HG02798 (cell line): ENCODE measurements around the gene DPYD.

Experiments
- ATAC-seq: cut with Tn5 transposase; IDR thresholded peaks from one replicate; pipeline ENCODE4 v1.9.1; 2021; ENCODE audit warnings: mild to moderate bottlenecking; ENCODE audit not compliant: unreplicated experiment, poor library complexity

Gene DPYD

DNA sequence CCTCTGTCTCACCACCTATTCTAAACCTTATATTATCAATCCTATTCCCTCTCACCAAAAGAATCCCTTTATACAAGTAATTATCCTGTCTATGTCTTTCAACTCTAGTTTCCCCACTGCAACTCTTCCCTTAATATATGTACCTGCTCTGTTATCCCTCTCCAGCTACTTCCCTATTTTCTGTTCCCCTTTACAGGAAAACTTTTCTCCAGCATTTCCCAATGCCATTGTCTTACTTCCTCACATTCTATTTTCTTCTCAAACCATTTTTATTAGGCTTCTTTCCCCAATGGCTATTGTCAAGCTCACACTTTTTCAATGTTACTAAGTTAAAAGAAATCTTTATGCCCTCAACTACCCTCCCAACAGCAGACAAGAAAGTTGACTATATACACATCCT lies 11.6 kb downstream of the DPYD start:
- no peak for ATAC-seq

DNA sequence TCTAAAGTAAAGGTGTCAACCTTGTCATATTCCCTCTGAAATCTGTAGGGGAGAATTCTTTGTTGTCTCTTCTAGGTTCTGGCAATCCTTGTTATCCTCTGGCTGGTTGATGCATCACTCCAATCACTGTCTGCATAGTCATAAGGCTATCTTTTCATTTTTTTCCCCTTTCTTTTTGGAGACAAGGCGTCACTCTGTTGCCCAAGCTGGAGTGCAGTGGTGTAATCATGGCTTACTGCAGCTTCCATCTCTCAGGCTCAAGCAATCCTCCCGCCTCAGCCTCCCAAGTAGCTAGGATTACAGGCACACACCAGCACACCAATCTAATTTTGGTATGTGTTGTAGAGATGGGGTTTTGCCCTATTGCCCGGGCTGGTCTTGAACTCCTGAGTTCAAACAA lies 12.9 kb downstream of the DPYD start:
- ATAC-seq, result no peak

DNA sequence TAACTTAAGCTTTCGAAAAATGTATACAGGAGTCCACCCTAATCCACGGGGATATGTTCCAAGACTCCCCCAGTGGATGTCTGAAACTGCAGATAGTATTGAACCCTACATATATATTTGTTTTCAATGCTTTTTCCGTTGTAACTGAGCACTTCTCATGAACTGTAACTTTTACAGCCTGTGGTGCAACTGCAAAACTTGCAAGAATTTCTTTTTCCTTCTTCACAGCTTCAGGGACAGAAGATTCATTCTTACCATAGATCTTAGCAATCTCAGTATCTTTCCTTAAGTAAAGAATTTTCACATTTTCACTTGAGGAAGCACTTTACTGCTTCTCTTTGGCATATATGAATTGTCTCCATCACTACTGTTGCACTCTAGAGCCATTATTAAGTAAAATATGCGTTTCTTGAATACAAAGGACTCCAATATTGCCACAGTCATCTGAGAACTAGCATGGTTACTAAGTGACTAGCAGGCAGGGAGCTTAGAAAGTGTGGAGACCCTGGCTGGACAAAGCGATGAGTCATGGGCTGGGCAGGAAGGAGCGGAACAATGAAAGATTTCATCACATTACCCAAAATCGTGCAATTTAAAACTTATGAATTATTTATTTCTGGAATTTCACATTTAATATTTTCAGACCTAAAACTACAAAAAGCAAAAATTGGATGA lies 14.1 kb downstream of the DPYD start:
- no peak for ATAC-seq

DNA sequence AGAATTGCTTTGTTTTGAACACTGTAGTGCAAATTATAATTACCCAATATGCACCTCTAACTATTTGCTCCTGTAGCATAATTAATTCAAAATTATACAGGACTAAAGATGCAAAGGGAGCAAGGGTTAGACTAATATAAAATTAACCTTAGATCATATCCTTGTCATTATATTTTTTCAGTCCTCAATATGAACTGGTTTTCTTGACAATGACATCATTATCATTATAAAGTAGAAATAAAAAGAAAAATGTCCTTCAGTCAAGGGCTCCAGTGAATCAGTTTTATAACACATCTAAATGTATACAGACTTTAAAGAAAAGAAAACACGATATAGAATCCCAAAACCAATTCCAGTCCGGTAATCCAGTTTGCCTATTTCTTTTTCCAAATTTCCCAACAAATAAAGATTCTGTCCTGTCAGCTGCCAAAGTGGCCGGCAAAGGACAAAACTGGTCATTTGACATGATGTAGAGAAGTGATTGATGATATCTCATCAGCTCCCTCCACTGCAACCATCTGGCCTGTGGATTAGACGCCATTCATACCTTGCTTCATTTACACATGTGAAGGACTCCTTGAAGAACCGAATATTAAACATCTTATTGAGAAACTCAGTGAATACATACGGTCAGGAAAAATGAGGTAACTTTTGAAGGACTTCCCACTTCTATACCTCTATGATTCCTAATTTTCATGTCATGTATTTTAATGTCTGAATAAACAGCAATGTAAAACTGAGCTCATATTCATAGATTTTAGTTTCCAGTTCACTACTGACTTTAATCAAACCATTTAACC lies 15.5 kb downstream of the DPYD start:
- ATAC-seq, result no peak

DNA sequence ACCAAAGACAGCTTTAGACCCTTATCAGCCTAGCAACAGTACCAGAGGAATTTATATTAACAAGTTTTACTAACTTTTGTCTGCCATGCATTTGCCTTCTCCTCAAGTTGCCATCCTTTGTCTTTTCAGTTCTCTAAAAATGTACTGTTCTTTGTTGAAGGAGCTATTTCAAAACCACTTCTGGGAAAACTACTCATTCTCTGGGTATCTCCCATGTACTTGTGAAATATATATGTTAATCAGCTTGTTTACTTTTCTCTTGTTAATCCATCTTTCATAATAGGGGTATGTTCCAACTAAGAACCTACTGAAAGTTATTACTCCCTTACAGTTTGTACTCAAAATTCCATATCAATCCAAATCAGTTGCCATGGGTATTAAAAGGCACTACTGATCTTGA lies 16.3 kb downstream of the DPYD start:
- no peak for ATAC-seq

DNA sequence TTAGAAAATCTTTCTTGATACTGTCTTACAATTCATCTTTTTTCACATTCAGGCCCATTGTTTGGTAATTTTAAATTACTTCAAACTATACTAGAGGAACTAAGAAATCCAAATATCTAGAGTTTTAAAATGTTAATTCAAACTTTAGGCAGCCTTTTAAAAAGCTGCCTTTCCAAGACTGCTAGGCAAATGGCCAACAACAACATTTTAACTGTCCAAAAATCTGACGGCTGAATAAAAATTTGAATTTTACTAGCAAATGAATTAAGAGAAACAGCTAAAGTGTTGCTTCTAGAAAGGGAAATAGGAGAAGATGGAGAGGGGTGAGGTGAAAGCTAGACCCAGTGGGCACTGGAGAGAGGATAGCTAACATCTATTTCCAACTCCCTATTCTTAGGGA lies 17.2 kb downstream of the DPYD start:
- ATAC-seq, result no peak

DNA sequence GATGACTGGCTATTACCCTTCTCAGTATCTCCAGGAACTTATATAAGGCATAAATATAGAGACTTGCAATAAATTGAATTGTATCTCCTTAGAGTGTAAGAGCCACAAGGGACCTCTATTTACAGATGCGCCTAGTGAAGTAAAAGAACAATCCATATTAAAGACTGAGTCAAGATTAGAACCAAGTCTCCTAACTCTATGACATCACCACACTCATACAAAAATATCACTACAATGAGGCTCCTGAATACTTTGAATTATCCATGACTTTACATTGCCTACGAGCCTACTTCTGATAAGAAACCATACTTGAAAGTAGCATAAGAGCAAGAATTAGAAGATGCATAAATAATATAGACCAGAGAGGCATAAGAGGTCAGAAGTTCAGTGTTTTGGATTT lies 18.8 kb downstream of the DPYD start:
- no peak for ATAC-seq

DNA sequence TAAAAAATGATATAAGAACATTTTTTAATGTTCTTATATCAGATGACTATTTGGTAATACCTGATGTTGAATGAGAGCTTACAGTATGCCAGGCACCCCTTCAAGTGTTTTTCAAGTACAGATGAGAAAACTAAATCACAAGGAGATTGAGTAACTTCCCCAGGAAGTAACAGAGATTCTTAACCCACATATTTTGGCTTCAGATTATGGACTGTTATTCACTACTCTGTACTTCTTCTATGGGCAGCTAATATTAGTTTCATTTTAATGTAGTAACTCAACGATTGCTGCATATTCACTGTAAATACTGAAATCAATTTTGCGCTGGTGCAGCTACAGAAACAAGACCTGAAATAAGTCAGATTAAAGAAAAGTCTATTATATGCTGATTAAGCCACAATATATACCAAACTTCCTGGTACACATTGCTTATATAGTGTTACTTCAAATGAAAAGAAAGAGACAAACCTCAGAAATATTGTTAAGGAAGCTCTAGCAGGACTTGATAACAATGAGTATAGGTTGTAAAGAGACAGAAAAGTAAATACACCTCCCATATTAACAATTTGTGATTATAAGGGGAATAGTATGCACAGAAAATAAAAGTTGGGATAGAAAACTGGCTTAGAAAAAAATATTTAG lies 19.7 kb downstream of the DPYD start:
- no peak for ATAC-seq

DNA sequence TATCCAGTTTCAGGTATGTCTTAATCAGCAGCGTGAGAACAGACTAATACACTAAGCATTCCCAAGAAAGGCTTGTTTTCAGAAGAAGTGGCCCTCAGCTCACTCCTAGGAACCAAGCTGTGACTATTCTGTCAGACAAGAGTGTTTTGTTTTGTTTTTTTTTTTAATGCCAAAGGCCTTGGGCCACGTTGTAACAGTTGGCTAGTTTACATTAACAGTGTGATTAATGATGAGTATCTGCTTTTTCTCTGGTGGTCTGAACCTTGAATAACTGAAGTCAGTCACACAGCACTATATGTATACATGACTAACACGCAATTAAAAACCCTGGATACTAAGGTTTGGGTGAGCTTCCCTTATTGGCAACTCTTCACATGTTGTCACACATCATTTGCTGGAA lies 21.9 kb downstream of the DPYD start:
- no peak for ATAC-seq

DNA sequence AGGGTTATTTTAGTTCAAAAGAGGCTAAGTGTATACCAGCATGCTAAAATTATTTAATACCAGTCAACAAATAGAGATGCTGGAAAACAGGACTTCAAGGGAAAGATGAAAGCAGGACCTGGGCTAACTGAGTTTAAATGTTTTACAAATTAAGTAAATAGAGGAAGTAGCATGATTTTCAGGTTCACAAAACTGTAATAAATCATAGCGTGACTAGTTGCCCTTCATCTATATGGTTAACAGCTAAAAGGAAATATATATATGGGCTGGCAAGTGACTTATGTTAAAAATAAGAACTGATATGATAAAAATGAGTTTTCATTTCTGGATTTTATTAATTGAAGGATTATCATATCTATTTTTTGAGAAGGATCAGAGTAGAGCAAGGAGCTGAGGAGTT lies 25.6 kb downstream of the DPYD start:
- ATAC-seq, result no peak

DNA sequence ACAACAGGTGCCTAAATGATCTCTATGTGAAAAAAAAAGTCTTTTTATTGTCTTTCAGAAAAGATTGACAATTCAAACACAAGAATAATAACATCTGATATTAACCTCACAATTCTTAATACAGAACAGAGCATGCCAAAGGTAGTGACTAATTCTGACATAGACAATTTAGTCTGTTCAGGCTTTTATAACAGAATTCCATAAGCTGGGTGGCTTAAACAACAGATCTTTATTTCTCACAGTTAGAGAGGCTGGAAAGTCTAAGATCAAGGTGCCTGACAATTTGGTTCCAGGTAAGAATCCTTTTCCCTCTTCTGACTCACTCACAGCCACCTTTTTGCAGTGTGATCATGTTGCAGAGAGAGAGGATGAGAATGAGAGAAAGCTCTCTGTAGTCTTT lies 27.0 kb downstream of the DPYD start:
- ATAC-seq, result no peak

DNA sequence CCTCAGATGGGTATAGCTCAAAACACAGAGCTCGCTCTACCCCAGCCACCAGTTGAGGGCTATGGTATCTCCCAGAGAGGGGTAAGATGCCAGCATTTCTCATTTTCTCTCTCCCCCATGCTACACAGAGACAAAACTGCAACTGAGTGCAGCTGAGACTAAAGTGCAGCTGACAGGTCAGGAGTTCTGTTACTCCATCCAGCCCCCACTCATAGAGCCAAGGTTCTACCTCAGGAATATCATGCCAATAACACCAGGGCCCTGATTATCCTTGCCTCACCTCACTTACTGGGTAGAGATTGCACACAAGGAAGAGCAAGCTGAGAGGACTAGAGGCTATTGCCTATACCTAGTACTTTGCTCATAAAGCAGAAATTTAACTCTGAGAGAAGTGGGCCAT lies 34.6 kb downstream of the DPYD start:
- no peak for ATAC-seq

DNA sequence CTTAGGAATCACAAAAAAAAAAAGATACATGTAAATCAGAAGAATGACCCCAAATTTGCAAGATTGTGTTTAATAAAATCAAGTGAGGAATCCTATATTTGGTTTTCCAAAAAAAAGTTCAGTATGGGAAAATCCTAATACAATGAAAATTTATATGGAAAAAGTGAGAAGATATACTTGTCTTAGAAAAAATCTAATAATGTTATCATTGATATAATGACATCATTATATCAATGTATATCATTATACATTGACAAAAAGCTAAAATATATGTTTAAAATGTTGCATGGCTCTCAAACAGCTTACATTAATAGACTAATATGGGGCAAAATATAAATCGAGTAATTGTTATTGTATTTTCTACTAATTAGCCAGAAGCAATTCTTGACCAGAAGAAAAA lies 37.0 kb downstream of the DPYD start:
- no peak for ATAC-seq

DNA sequence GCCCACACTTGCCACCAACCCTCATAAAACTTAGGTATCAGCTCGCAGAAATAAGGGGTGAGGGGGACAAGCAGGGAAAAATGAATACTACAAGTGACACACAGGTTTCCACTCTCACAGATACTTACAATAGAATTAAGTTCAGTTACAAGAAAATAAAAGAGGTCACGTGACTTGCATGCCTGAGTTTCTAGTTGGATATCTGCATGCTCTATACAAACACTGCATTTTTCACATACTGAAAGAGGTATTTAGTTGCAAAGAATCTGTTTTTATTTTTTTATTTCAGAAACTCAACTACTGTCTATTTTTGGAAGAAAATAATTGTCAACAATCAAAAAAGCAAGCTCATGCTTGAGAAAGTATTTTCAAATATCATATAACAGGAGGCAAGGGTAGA lies 43.5 kb downstream of the DPYD start:
- no peak for ATAC-seq

DNA sequence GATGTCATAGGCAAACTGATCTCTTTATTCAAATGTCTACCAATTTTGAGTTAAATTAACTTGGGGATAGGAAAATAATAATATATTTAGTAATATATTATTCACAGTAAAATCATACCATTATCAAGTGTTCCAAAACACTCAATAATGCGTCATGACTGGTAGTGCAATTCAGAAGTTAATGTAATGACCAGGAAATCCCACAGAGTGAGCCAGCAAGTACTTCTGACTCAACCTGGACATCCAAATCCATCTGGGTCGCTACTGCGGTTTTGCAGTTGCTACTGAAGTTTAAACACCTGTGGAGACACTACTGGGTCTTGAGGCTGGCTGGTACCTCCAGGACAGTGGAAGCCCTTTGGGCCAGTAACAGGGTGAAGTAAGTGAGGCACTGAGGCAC lies 44.8 kb downstream of the DPYD start:
- no peak for ATAC-seq

DNA sequence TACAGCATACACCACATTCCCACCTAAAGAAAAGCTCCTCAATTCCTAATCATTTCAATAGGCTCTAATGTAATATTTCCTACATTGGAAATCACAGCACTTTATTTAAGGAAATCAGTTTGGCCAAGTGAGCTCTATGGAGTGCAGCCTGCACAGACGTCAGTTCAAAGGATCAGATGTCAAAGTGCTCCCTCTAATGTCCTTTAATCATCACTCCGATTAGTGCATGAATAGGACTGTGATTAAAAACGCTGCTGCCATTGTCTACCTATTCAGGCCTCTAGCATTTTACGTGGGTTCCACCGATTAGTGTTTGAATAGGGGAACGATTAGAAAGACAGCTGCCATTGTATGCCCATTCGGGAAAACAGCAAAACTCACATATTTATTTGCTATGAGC lies 50.2 kb downstream of the DPYD start:
- ATAC-seq, result no peak

DNA sequence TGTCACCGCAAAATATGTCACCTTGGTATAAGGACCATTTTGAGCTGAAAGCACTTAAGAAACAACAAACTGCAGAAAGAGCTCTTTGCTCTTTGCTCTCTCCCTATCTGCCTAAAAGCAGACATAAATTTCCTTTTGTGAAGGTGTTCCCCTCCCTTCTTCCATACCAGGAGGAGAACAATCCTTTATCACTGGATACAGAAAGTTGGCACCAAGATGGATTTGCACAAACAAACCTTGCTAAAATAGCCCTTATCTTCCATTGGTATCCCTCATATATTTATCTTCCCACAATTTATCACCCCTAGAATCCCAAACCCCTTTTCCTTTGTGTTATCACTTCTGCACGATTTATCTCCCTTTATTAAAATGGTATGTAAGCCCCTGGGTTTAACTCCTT lies 51.4 kb downstream of the DPYD start:
- no peak for ATAC-seq

DNA sequence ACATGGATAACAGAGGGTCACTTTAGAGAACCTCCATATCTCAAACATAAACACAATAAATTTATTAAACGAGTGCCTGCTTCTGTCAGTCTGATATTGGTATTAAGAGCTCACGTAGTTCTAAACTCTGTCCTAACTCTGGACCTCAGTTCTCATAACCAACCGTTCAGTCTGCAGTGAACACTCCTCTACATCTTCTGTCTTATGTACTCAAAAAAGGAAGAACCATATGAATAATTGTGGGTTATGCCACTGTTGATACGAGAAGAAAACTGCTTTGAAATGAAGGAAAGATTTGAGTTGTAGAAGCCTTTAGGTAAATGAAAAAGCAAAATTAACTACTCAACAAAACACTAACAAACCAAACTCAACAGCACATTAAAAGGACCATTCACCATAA lies 53.7 kb downstream of the DPYD start:
- ATAC-seq, result no peak

DNA sequence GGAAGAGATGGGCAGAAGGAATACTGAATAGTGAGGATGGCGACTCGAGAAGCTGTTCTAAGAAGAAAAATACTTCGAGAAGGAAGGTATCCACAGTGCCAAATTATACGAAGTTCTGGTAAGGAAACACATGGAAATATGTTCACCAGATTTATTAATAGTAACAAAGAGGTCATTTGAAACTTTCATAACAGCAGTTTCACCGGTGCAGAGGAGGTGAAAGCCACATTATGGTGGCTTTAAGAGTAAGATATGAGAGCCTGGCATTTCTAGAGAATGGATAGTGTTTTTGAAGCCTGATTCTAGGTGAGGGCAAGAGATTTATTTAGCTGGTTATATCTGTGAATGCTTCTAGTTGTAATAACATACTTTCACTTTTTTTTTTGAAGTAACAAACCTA lies 56.2 kb downstream of the DPYD start:
- peak; percentile 60 for ATAC-seq

DNA sequence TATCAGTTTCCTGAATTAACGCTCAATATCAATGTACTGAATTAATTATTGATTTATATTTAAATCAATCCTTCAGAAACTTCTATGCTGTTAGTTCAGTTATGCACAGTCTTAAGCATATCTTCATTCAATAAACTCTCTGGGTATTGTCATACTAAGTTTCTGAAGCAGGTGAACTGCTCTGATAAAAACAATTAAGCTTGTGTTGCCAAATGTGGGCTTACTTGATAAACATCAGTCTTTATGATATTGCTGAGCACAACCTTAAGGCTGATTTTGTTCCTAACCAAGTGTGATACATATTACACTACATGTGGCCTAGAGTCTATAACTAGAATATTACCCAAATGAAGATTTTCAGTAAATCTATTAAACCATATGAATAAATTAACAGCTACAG lies 67.6 kb downstream of the DPYD start:
- no peak for ATAC-seq
